ENCODE measurements around the gene SLC27A5.

SLC27A5 gene

GRCh38 chr19:58456111-58456510 is 55.7 kb downstream of the SLC27A5 start:
- TF ChIP-seq ZNF394 (tag by site-specific recombination; IDR thresholded peaks at IDR 0.05; ENCODE audit: borderline replicate concordance) (no peak), TCF7L2 (IDR thresholded peaks at IDR 0.05; ENCODE audit: borderline replicate concordance, low read depth, low read length) (no peak), HOXA7 (CRISPR knock-in tag; IDR thresholded peaks at IDR 0.05; ENCODE audit: borderline replicate concordance) (no peak), HIC1 (tag by site-specific recombination; IDR thresholded peaks at IDR 0.05) (no peak), YY2 (tag by site-specific recombination; IDR thresholded peaks at IDR 0.05) (no peak), ZBTB1 (tag by site-specific recombination; IDR thresholded peaks at IDR 0.05) (no peak), ZNF837 (tag by site-specific recombination; IDR thresholded peaks at IDR 0.05) (no peak), ZNF560 (tag by site-specific recombination; IDR thresholded peaks at IDR 0.05; ENCODE audit: borderline replicate concordance) (no peak), KLF10 (tag by site-specific recombination; IDR thresholded peaks at IDR 0.05) (no peak), ZNF621 (tag by site-specific recombination; IDR thresholded peaks at IDR 0.05) (no peak), ZBTB10 (tag by site-specific recombination; IDR thresholded peaks at IDR 0.05) (no peak), ZNF596 (tag by site-specific recombination; IDR thresholded peaks at IDR 0.05) (no peak), ZNF155 (tag by site-specific recombination; IDR thresholded peaks at IDR 0.05) (no peak), ZNF529 (tag by site-specific recombination; IDR thresholded peaks at IDR 0.05; ENCODE audit: insufficient replicate concordance) (no peak), ZNF146 (tag by site-specific recombination; IDR thresholded peaks at IDR 0.05) (no peak)
- TF ChIP-seq, protein P1, sequence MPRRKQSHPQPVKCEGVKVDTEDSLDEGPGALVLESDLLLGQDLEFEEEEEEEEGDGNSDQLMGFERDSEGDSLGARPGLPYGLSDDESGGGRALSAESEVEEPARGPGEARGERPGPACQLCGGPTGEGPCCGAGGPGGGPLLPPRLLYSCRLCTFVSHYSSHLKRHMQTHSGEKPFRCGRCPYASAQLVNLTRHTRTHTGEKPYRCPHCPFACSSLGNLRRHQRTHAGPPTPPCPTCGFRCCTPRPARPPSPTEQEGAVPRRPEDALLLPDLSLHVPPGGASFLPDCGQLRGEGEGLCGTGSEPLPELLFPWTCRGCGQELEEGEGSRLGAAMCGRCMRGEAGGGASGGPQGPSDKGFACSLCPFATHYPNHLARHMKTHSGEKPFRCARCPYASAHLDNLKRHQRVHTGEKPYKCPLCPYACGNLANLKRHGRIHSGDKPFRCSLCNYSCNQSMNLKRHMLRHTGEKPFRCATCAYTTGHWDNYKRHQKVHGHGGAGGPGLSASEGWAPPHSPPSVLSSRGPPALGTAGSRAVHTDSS (tag by site-specific recombination; IDR thresholded peaks at IDR 0.05): no peak
- TF ChIP-seq, protein P2, sequence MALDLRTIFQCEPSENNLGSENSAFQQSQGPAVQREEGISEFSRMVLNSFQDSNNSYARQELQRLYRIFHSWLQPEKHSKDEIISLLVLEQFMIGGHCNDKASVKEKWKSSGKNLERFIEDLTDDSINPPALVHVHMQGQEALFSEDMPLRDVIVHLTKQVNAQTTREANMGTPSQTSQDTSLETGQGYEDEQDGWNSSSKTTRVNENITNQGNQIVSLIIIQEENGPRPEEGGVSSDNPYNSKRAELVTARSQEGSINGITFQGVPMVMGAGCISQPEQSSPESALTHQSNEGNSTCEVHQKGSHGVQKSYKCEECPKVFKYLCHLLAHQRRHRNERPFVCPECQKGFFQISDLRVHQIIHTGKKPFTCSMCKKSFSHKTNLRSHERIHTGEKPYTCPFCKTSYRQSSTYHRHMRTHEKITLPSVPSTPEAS (tag by site-specific recombination; IDR thresholded peaks at IDR 0.05): no peak
- H3K9me3 ChIP-seq (ENCODE audit: control insufficient read depth, insufficient read depth, low read depth, low read length): no peaks in the 10 kb centered on the region
- peaks cover 12 to 29% of the 10 kb centered on the region in 2 experiments for H3K36me3 ChIP-seq (ENCODE audit: control insufficient read depth in 2 of 2, insufficient read depth in 1 of 2, low read length in 2 of 2)
- H3K4me3 ChIP-seq (ENCODE audit: low read depth, low read length): no peak overlapping the region
- H3K27ac ChIP-seq (ENCODE audit: extremely low read depth, low read depth, low read length): no peak overlapping the region
- ChIA-PET POLR2A (no interaction called here), CTCF (interaction anchor here (1.1 kb wide), 1 partner anchor 63 kb away, joined by 4 read pairs; no protein-coding TSS in a partner anchor)
- no peaks in the 10 kb centered on the region for H3K4me1 ChIP-seq (ENCODE audit: control insufficient read depth, insufficient read depth, low read length)

GRCh38 chr19:58455306-58455705 is 56.5 kb downstream of the SLC27A5 start:
- H3K9me3 ChIP-seq (ENCODE audit: control insufficient read depth, insufficient read depth, low read depth, low read length): no peaks in the 10 kb centered on the region
- peaks cover 7% of the 10 kb centered on the region; the same call in 1 of the 2 replicates for H3K4me1 ChIP-seq (ENCODE audit: control insufficient read depth, insufficient read depth, low read length)
- TF ChIP-seq ZBTB44 (tag by site-specific recombination; IDR thresholded peaks at IDR 0.05) (no peak), ZNF48 (tag by site-specific recombination; IDR thresholded peaks at IDR 0.05) (no peak), REPIN1 (tag by site-specific recombination; IDR thresholded peaks at IDR 0.05; ENCODE audit: low read depth) (no peak), ZNF132 (tag by site-specific recombination; IDR thresholded peaks at IDR 0.05; ENCODE audit: borderline replicate concordance) (no peak), ZNF660 (tag by site-specific recombination; IDR thresholded peaks at IDR 0.05) (no peak)
- H3K4me3 ChIP-seq (ENCODE audit: low read depth, low read length): no peak overlapping the region
- ChIA-PET POLR2A (no interaction called here), CTCF (interaction anchor here (1.1 kb wide), 1 partner anchor 11 kb away, joined by 3 read pairs; no protein-coding TSS in a partner anchor)
- H3K36me3 ChIP-seq (ENCODE audit: control insufficient read depth in 2 of 2, insufficient read depth in 1 of 2, low read length in 2 of 2): peaks cover 12 to 29% of the 10 kb centered on the region in 2 experiments
- H3K27ac ChIP-seq (ENCODE audit: extremely low read depth, low read depth, low read length): no peak overlapping the region
